Stimulated activated effector memory CD8-positive, alpha-beta T cell treated with anti-CD3 and anti-CD28 coated beads, Interleukin-12 subunit alpha, Interleukin-12 subunit beta, amount 100 ng/mL, for 72 hours (primary cell): ENCODE results near the gene CHAF1B.

ENCODE experiments used
- ATAC-seq: fragments of 150-1000 bp; cut with Tn5 transposase; 2 replicates; pipeline ENCODE4 v1.10.0; 2021
- DNase-seq, 2 donors: peaks; one replicate each; pipeline ENCODE4 v3.0.0; 2021 to 2022; ENCODE audit warnings: low spot score in 2 of 2
- H3K27ac Mint-ChIP-seq: one replicate; pipeline ENCODE4 v1.8.0; 2022; ENCODE audit warnings: mild to moderate bottlenecking, mixed read lengths
- H3K36me3 Mint-ChIP-seq: one replicate; pipeline ENCODE4 v1.8.0; 2022; ENCODE audit warnings: mild to moderate bottlenecking, mixed read lengths
- H3K4me1 Mint-ChIP-seq: one replicate; pipeline ENCODE4 v1.8.0; 2022; ENCODE audit warnings: mixed read lengths
- H3K4me3 Mint-ChIP-seq: one replicate; pipeline ENCODE4 v1.8.0; 2022; ENCODE audit warnings: mild to moderate bottlenecking, mixed read lengths
- H3K9me3 Mint-ChIP-seq: one replicate; pipeline ENCODE4 v1.8.0; 2022; ENCODE audit warnings: mixed read lengths

CHAF1B gene

GRCh38 chr21:36430841-36431240 lies 45.6 kb downstream of the CHAF1B start:
- ATAC-seq: no peak
- H3K36me3 Mint-ChIP-seq: no peaks in the 10 kb centered on the region
- peak overlapping the region; percentile 91 for H3K27ac Mint-ChIP-seq
- H3K9me3 Mint-ChIP-seq: no peaks in the 10 kb centered on the region
- H3K4me1 Mint-ChIP-seq: peaks cover 29% of the 10 kb centered on the region
- no peak for DNase-seq
- peak overlapping the region; percentile 76 for H3K4me3 Mint-ChIP-seq

- no peaks in the 10 kb centered on the region for H3K36me3 Mint-ChIP-seq
- no peak overlapping the region for H3K27ac Mint-ChIP-seq
- peaks cover 29% of the 10 kb centered on the region for H3K4me1 Mint-ChIP-seq
- no peaks in the 10 kb centered on the region for H3K9me3 Mint-ChIP-seq
- DNase-seq: no peak
- ATAC-seq: no peak
- H3K4me3 Mint-ChIP-seq: peak overlapping the region; percentile 76
These were observed 46.1 kb downstream of the CHAF1B start for GRCh38 chr21:36431252-36431651.

- DNase-seq (no peak), ATAC-seq (no peak)
- H3K27ac Mint-ChIP-seq: no peak overlapping the region
- H3K4me3 Mint-ChIP-seq: no peak overlapping the region
- H3K4me1 Mint-ChIP-seq: peaks cover 29% of the 10 kb centered on the region
- no peaks in the 10 kb centered on the region for H3K36me3 Mint-ChIP-seq
- H3K9me3 Mint-ChIP-seq: no peaks in the 10 kb centered on the region
These were observed 48.0 kb downstream of the CHAF1B start for GRCh38 chr21:36433059-36433709.

GRCh38 chr21:36434144-36434543 lies 49.0 kb downstream of the CHAF1B start:
- Mint-ChIP-seq H3K27ac (peak overlapping the region; percentile 54), H3K9me3 (no peaks in the 10 kb centered on the region), H3K4me1 (peaks cover 21% of the 10 kb centered on the region), H3K4me3 (no peak overlapping the region), H3K36me3 (no peaks in the 10 kb centered on the region)
- no peak for DNase-seq
- no peak for ATAC-seq

GRCh38 chr21:36436829-36437744 lies 51.9 kb downstream of the CHAF1B start:
- no peaks in the 10 kb centered on the region for H3K36me3 Mint-ChIP-seq
- H3K4me3 Mint-ChIP-seq: no peak overlapping the region
- H3K9me3 Mint-ChIP-seq: no peaks in the 10 kb centered on the region
- DNase-seq (no peak), ATAC-seq (no peak)
- H3K27ac Mint-ChIP-seq: peak overlapping the region; percentile 12
- H3K4me1 Mint-ChIP-seq: peaks cover 4% of the 10 kb centered on the region

GRCh38 chr21:36437745-36438128 lies 52.5 kb downstream of the CHAF1B start:
- Mint-ChIP-seq H3K4me1 (no peaks in the 10 kb centered on the region), H3K27ac (no peak overlapping the region), H3K9me3 (no peaks in the 10 kb centered on the region), H3K36me3 (no peaks in the 10 kb centered on the region), H3K4me3 (no peak overlapping the region)
- no peak for DNase-seq
- no peak for ATAC-seq

- no peak overlapping the region for H3K27ac Mint-ChIP-seq
These were observed 56.5 kb downstream of the CHAF1B start for GRCh38 chr21:36441715-36442114.

GRCh38 chr21:36446301-36446700 lies 61.1 kb downstream of the CHAF1B start:
- no peak overlapping the region for H3K4me3 Mint-ChIP-seq
- no peaks in the 10 kb centered on the region for H3K4me1 Mint-ChIP-seq
- DNase-seq (no peak), ATAC-seq (no peak)
- H3K27ac Mint-ChIP-seq: no peak overlapping the region
- no peaks in the 10 kb centered on the region for H3K9me3 Mint-ChIP-seq
- no peaks in the 10 kb centered on the region for H3K36me3 Mint-ChIP-seq

More at GRCh38 chr21:36441715-36442114, 56.5 kb downstream of the CHAF1B start:
- no peak for ATAC-seq
- Mint-ChIP-seq H3K36me3 (no peaks in the 10 kb centered on the region), H3K9me3 (no peaks in the 10 kb centered on the region), H3K4me1 (no peaks in the 10 kb centered on the region), H3K4me3 (no peak overlapping the region)
- DNase-seq: no peak

GRCh38 chr21:36450511-36450910 lies 65.3 kb downstream of the CHAF1B start:
- Mint-ChIP-seq H3K4me1 (no peaks in the 10 kb centered on the region), H3K36me3 (no peaks in the 10 kb centered on the region), H3K9me3 (no peaks in the 10 kb centered on the region), H3K27ac (no peak overlapping the region), H3K4me3 (no peak overlapping the region)
- ATAC-seq (no peak), DNase-seq (no peak)

GRCh38 chr21:36451506-36451905 lies 66.3 kb downstream of the CHAF1B start:
- H3K4me1 Mint-ChIP-seq: no peaks in the 10 kb centered on the region
- DNase-seq: no peak

GRCh38 chr21:36452281-36452825 lies 67.2 kb downstream of the CHAF1B start:
- DNase-seq: no peak
- ATAC-seq: no peak
- no peaks in the 10 kb centered on the region for H3K36me3 Mint-ChIP-seq
- no peak overlapping the region for H3K27ac Mint-ChIP-seq
- H3K4me1 Mint-ChIP-seq: no peaks in the 10 kb centered on the region
- H3K4me3 Mint-ChIP-seq: no peak overlapping the region
- H3K9me3 Mint-ChIP-seq: no peaks in the 10 kb centered on the region

More at GRCh38 chr21:36451506-36451905, 66.3 kb downstream of the CHAF1B start:
- Mint-ChIP-seq H3K27ac (no peak overlapping the region), H3K4me3 (no peak overlapping the region), H3K9me3 (no peaks in the 10 kb centered on the region), H3K36me3 (no peaks in the 10 kb centered on the region)
- no peak for ATAC-seq

GRCh38 chr21:36454093-36454531 lies 68.9 kb downstream of the CHAF1B start:
- Mint-ChIP-seq H3K9me3 (no peaks in the 10 kb centered on the region), H3K4me1 (no peaks in the 10 kb centered on the region), H3K36me3 (no peaks in the 10 kb centered on the region), H3K27ac (no peak overlapping the region), H3K4me3 (no peak overlapping the region)
- no peak for DNase-seq
- no peak for ATAC-seq

- no peak for ATAC-seq
- Mint-ChIP-seq H3K9me3 (no peaks in the 10 kb centered on the region), H3K27ac (no peak overlapping the region), H3K4me1 (no peaks in the 10 kb centered on the region), H3K36me3 (no peaks in the 10 kb centered on the region), H3K4me3 (no peak overlapping the region)
- no peak for DNase-seq
These were observed 69.5 kb downstream of the CHAF1B start for GRCh38 chr21:36454706-36455105.

GRCh38 chr21:36456729-36457414 lies 71.7 kb downstream of the CHAF1B start:
- Mint-ChIP-seq H3K36me3 (no peaks in the 10 kb centered on the region), H3K27ac (no peak overlapping the region), H3K4me1 (no peaks in the 10 kb centered on the region), H3K4me3 (no peak overlapping the region), H3K9me3 (no peaks in the 10 kb centered on the region)
- DNase-seq (no peak), ATAC-seq (no peak)

GRCh38 chr21:36459098-36459497 lies 73.9 kb downstream of the CHAF1B start:
- H3K36me3 Mint-ChIP-seq: no peaks in the 10 kb centered on the region
- no peaks in the 10 kb centered on the region for H3K9me3 Mint-ChIP-seq
- no peaks in the 10 kb centered on the region for H3K4me1 Mint-ChIP-seq
- H3K27ac Mint-ChIP-seq: no peak overlapping the region
- DNase-seq: no peak
- H3K4me3 Mint-ChIP-seq: no peak overlapping the region
- ATAC-seq: no peak
